GM12864 (cell line): Measurements from ENCODE around the gene ACOT12.

Experiments
- DNase-seq: peaks from one replicate; pipeline ENCODE4 v3.0.0-alpha.2; 2011; ENCODE audit warnings: low read depth
- H3K4me3 ChIP-seq: 2 replicates; pipeline ENCODE4 v1.5.1; 2011; ENCODE audit warnings: mild to moderate bottlenecking, low read depth, low read length, control low read depth
- CTCF ChIP-seq: IDR thresholded peaks from 2 replicates; pipeline ENCODE4 v1.5.1; 2011; ENCODE audit warnings: low read depth, mild to moderate bottlenecking, moderate library complexity, low read length, control low read depth, inconsistent platforms; ENCODE audit errors: missing control alignments

The ACOT12 gene

GRCh38 chr5:81286059-81286617, 107.8 kb downstream of the ACOT12 start:
- no peak overlapping the region for H3K4me3 ChIP-seq
- no peak for DNase-seq
- TF ChIP-seq CTCF, result peak; percentile 1

- no peak for TF ChIP-seq CTCF
- H3K4me3 ChIP-seq, result no peak overlapping the region
- no peak for DNase-seq
Observed at GRCh38 chr5:81283976-81284375, 110.0 kb downstream of the ACOT12 start.
